Inferior parietal cortex (tissue), 1 donor: Measurements from ENCODE around the gene CES4A.
"Not testable (repeated sequence)": the region's sequence is repeated elsewhere in the genome, so short reads cannot be mapped to it uniquely, and the experiment has no call there.

Source experiments
- DNase-seq: peaks from one replicate; pipeline ENCODE4 v3.0.0-alpha.2; 2016; ENCODE audit errors: extremely low spot score

CES4A gene

DNA sequence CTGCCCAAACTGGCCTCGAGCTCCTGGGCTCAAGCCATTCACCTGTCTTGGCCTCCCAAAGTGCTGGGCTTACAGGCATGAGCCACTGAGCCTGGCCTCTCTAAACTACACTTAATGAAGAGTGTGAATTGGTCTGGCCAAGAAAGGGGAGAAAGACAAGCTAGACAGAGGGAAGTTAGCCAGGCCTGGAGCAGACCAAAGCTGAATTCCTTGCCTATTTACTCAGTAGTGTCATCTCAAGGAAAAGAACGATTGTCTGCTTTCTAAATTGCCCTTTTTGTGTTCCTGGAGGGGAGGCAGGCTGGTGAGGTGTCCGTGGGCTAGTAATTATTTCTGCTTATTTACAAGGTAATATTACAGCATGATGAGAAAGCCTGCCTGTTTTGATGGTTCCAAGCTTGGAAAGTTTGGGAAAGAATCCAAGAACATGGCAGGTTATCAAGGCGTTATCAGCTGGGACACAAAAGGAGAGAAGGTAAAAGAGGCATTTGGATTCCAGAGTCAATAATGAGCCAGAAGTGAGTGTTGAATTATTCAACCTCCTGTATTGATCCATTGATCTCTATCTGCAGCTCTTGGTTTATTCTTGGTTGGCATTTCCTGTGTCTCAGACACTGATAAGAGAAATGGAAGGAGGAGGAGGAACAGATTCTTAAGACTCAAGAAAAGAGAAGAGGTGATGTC is 34.3 kb downstream of the CES4A start:
- no peak for DNase-seq

DNA sequence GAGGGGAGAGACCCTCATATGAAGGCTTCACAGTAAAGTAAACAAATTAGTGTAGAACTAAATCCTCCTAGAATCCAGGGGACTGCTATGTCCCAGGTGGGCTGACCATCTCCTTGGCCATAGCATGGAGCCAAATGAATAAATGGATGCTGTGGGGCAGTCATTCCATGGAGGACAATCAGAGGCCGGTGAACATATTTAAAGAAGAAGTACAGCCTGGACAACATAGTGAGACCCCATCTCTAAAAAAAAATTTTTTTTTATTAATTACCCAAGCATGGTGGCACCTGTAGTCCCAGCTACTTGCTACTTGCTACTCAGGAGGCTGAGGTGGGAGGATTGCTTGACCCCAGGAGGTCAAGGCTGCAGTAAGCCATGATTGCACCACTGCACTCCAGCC is 35.3 kb downstream of the CES4A start:
- DNase-seq, result no peak

DNA sequence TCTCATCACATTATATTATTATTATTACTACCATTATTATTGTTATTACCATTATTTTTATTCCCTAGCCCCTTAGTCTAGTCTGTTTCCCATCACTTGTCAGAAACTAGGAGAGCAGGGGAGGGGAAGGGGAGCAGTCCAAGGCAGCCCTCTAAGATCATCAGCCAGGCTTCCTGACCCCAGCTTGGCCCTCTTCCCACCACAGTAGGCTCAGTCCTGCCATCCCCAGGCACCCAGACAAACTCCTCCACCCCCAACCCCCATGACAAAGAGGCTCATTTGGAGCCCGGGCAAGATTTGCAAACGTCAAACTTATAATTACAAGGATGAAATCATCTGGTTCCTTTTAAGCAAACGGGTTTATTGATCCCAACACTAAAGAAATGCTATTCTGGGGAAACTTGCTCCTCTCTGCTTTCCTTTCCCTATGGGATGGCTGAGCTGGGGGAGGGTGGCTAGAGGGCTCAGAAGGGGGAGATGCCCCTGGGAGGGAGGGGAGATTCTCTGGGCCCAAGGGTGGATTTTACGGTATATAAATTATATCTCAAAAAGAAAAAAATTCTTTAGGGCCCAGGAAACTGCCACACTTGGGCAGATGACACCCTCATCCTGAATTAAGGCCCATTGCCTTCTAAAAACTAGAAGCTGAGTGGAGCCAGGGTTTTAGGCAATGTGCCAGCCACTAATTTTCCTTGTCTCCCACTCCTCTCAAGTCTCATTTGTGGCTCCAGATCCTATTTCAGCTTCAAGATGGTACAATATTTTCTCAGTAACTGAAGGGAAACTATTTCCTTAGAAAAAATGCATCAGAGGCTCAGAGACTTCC is 36.2 kb downstream of the CES4A start:
- DNase-seq, result no peak

DNA sequence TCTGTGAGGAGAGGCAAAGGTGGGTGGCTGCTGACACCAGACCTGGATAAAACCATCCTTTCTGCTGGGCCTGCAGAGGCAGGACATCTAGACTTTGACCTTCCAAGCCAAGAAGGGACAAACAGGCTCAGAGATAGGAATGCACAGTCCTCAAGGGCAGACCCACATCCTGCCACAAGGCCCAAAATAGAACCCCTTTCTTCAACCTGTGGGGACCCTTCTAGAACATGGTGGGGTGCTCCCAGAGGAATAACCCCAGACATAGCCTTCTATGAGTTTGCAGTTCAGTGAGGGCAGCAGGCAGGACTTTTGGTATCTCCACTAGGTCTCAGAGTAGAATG is 36.8 kb downstream of the CES4A start:
- no peak for DNase-seq

DNA sequence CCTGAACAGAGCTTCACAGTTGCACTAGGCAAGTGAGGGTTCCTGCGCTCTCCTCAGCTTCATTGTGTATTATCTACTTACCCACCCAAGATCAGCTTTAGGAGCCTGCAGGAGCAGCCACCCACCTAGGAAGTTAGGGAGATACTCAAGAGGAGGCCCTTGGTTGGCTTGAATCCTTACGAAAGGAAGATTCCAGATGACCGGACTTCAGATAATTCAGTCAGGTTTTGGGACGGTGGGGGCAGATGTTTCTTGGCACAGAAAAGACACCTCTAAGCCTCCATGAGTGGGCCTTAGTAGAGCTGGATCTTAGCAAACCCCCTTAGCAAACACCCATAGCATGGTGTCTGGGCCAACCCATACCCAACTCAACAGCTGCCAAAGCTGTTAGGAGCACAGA is 38.2 kb downstream of the CES4A start:
- DNase-seq, result no peak

DNA sequence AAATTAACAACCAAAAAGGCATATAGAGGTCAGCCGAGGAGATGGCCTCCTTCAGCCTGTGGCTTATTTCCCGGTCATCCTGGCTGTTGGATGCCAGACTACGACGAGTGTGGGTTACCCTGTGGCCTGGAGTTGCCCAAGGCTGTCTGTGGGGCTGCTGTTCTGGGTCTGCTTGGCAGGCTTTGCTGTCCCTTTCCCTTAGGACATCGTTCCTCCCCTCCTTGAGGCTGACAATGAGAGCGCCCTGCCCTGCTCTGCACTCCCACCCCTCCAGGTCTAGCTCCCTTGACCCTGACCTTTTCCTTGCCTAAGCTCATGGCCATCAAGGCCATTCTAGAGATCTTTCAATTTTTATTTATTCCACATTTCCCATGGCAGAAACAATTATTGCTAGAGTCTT is 38.7 kb downstream of the CES4A start:
- no peak for DNase-seq

DNA sequence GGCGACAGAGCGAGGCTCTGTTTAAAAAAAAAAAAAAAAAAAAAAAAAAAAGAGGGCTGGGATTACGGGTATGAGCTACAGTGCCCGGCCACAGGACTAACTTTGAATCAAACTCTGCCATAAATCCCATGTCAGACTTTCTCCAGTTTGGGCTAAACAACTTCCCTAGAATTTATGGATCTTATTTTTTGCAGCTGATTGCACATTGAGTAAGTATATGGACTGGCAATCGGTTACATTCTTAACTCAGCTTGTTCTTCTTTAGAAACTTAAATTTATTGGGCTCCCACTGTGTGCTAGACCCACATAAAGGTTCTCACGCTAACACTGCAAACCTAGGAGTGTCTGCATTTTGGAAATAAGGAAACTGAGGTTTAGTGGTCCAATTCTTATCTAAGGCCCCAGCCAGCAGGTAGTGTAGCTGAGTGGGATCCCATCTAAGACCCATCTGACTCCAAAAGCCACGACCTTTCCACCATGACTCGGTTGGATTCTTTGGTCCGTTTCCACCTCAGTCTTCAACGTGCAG is 39.8 kb downstream of the CES4A start:
- no peak for DNase-seq

DNA sequence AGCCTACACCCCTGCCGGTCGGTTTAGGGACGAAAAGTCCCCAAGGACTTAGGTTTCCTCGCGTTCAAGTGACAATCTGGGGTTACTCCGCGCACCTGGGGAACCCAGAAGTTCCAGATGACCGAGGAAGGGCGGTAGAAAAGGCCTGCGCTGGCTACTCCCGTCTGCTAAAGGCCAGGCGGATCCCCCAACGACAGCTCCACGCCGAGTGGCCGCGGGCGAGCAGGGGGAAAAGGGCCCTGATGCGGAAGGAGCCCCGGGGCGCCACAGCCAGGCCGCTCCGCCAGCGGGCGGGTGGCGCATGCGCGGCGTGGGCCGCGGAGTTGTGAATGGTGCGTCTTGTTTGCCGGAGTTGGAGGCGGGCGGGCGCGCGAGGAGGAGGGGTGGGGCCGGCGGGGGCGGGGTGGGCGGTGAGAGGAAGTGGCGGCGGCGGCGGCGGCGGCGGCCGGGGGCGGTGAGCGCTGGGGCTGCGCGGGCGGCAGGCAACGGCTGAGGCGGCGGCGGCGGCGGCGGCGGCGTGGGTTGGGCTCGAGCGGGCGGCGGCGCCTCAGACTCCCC is 40.4 kb downstream of the CES4A start, which contains the start of gene CBFB:
CBFB (plus strand) TSS at position 454 of the 558 bp plus-strand sequence. CDS start 259 bp downstream, outside the sequence.
- peak; percentile 90 for DNase-seq

DNA sequence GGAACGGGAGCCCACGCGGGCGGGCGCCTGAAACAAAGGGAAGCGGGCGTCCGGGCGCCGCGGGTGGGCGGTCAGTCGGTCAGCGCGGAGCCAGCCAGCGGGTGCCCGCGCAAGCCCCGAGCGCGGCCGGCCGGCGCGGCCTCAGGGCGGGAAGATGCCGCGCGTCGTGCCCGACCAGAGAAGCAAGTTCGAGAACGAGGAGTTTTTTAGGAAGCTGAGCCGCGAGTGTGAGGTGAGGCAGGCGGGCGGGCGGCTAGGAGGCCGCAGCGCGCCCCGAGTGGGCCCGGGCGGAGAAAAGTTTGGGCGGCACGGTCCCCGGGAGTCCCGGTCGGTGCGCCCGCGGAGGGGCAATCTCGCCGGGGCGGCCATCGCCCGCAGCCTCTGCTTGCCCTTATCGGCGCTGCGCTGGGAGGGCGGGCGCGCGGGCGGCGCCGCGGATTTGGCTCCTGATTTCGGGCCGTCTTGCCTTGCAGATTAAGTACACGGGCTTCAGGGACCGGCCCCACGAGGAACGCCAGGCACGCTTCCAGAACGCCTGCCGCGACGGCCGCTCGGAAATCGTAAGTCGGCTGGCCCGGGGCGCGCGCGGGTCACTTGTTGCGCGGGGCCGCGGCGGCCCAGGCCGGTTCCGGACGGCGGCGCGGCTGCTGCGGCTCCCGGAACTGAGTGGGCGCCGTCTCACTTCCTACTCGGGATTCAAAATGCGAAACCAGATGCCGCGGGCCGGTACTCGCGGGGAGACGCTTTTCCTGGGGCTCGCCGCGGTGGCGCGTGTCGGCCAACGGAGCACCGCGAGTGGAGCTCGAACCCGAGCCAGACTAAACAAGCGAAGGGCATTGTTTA is 41.1 kb downstream of the CES4A start:
- no peak for DNase-seq

DNA sequence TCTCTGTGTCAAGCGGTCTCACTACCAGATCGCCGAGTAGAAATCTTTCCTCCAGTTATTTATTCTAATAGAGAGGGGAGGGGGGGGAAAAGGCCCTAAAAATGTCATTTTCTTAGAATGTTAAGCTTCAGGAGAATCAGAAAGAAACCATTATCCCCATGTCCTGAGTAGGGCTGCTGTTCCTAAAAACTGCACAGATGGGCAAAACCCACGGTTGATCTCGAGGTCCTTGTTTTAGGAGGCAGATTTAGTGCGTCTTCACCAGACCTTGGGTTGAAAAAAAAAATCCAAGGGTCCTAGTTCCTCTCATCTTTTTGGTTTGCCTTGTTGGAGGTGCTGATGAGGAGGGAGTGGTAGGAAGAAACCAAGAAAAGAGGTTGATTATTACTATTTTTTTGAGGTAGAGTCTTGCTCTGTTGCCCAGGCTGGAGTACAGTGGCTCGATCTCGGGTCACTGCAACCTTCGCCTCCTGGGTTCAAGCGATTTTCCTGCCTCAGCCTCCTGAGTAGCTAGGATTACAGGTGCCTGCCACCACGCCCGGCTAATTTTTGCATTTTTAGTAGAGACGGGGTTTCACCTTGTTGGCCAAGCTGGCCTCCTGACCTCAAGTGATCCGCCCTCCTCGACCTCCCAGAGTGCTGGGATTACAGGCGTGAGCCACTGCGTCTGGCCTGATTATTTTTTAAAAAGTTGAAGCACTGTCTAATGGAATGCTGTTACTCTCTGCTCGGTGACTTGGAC is 42.0 kb downstream of the CES4A start:
- no peak for DNase-seq

DNA sequence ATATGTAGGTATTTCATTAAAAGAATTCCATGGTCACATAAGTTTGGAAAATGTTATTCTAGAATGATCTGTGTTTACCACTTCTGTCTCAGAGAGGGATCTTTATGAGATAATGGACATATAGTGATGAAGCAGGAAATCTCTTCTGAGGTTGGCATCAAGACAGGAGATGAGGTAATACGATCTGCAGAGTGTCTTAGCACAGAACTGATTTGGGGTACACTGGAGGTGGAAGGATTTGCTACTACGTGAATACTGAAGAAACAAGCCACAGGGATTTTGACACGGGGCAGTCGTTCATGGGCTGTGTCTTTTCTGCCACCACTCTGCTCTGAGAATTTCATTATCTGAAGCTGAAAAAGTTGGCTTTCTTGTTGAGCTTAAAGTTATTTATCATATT is 46.1 kb downstream of the CES4A start:
- no peak for DNase-seq

DNA sequence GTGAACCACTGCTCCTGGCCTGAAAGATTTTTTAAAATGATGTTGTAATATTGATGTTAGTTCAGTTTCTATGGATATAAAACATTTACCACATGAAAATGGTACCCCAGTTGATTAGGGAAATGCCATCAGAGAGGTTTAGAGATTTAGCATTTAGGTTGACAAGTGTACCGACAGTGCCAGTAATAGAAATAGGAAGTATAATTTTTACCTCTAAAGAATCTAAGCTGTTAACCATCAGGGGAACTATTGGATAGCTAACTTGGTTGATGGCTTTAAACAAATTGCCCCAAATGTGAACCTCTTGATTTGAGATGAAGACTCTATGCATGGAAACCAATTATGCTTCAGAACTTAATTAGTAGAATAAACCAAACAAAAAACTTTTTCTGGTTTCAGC is 47.0 kb downstream of the CES4A start:
- DNase-seq, result no peak

DNA sequence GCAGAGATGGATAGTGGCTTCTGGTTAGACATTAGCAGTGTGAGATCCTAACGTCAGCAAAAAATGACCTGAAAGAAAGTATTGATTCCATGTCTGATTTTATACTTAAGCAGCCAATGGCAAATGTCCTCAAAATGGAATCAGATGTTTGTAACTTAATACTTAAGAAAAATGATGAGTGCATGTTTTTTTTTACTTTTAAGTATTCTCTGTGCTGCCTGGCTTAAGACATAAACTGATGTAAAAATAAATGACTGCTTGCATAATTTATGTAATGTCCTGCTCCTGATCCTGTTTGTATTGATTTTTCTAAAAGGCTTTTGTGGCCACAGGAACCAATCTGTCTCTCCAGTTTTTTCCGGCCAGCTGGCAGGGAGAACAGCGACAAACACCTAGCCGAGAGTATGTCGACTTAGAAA is 47.9 kb downstream of the CES4A start:
- no peak for DNase-seq

DNA sequence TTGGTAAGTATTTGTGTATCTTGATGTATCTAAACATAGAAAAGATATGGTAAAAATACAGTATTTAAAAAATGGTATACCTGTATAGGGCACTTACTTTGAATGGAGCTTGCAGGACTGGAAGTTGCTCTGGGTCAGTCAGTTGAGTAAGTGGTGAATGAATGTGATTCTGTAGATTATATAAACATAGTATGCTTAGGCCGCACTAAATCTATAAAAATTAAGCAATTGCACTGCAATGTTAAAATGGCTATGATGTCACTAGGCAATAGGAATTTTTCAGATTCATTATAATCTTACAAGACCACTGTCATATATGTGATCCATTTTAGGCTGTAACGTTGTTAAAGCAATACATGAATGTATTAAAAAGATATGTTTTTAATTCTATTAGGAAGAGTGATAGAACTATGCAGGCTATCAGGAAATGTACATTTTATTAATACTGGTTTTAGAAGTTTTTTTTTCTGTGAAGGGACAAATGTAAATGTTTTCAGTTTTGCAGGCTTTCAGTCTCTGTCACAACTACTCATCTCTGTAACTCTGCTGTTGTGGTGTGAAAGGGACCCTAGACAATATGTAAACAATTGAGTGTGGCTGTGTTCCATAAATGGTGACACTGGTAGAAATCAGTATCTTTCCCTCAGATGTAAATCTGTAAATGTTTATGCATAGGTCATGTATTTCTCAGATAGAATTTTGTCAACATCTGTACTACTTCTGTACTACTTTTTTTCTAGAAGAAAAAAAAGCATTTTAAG is 51.1 kb downstream of the CES4A start:
- no peak for DNase-seq

DNA sequence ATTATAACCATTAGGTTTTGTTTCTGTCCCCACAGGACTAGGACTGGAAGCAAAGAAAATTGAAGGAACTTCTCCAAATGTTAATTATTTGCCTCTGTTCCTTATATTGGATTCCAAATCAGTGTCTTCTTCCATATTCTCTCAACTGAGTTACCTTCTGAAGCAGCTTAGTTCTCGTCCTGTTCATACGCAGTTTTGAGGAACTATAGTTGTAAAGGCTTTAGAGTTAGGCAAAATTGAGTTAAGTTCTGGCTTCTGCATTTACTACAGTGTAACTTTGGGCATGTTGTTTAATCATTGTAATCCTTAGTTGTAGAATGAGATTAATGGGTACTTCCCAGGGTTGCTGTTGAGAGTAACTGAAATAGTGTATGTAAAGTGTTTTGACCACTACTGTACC is 51.8 kb downstream of the CES4A start:
- DNase-seq, result no peak

DNA sequence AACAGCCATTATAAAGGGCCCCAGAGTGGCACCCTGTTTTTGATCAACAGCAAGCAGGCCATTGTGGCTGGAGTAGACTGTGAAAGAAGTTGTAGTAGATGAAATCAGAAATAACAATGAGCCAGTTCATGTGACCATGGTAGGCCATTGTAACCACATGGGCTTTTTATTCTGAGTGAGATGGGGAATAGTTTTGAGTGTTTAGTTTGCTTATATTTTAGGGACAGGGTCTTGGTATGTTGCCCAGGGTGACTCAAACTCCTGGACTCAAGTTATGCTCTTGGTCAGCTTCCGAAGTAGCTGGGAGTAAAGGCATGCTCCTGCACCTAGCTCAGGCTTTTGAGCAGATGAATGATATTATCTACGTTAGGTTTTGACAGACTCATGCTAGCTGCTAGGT is 52.5 kb downstream of the CES4A start:
- peak; percentile 42 for DNase-seq

DNA sequence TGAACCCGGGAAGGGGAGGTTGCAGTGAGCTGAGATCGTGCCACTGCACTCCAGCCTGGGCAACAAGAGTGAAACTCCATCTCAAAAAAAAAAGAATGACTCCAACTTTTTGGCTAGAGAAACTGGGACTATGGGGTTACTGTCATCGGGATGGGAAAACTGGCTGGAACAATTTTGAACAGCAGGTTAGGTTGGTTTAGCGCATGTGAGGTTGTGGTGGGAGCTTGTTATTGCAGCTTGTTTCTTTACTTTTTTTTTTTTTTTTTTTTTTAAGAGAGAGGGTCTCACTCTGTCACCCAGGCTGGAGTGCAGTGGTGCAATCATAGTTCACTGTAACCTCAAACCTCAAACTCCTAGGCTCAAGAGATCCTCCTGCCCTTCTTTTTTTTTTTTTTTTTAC is 53.1 kb downstream of the CES4A start:
- not testable (repeated sequence) for DNase-seq

DNA sequence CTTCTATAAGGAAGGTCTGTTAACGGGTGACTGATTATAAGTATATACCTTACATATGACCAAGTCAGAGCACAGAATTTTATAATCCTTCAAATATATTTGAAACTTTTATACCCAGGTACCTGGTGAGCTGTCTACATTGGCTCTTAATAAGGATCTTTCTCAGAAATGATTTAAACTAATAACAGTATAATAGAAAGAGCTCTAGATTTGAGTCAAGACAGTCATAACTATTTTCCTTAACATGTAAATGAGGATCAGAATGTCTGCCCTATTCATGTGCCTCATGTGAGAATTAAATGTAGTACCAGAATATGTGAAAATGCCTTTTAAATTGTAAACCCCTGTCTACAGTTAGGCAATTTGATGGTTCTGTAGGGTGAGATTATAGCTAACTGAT is 55.0 kb downstream of the CES4A start:
- no peak for DNase-seq

DNA sequence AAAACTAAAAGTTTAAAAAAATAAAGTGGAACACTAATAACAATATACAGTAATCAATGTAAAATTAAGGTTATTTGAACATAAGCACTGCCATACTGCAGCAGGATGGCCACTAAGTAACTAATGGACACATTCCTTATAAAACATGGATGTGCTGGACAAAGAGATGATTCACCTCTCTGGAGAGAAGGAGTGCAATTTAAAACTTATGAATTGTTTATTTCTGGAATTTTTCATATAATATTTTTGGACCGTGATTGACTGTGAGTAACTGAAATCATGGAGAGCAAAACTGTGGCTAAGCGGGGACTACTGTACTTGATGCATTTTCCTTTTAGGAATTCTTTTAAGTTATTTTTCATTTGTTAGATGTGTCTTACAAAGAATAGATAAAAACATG is 62.4 kb downstream of the CES4A start:
- DNase-seq, result no peak

DNA sequence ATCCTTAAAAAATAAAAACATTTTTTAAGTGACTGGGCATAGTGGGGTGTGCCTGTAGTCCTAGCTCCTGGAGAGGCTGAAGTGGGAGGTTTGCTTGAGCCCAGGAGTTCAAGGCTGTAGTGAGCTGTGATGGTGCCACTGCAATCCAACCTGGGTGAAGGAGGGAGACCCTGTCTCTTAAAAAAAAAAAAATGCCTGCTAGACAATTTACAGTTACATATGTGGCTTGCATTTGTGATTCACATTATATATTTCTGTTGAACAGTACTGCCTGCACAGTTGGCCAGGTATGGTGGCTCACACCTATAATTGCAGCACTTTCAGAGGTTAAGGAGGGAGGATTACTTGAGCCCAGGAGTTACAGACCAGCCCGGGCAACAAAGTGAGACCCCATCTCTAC is 64.0 kb downstream of the CES4A start:
- no peak for DNase-seq
